Heart left ventricle (tissue), 16 donors: ENCODE results near the gene B3GAT3. TPM values are rescaled to one million over a fixed set of nuclear protein-coding genes. Genes with fewer than 3 reads are reported as not detected.

Source experiments
- ATAC-seq, 4 donors: fragments of 200-7000 bp; cut with Tn5 transposase; one replicate each; pipeline ENCODE4 v1.9.1; 2020 to 2022; ENCODE audit warnings: moderate library complexity in 4 of 4, mild to moderate bottlenecking in 3 of 4, moderate number of reproducible peaks in 1 of 4
- DNase-seq, 5 donors: peaks; one replicate each; pipeline ENCODE4 v3.0.0-alpha.2; 2020
- H3K27ac ChIP-seq, 12 donors: fragments of 200-600 bp; sonication (generic) in 4 of 12; one replicate each; pipeline versions ENCODE4 v1.5.0 to v1.8.0; 2016 to 2022; ENCODE audit warnings: mild to moderate bottlenecking in 2 of 12
- H3K27me3 ChIP-seq, 9 donors: fragments of 200-600 bp; sonication (generic) in 2 of 9; one replicate each; pipeline versions ENCODE4 v1.5.1 to v1.8.0; 2016 to 2022; ENCODE audit warnings: mild to moderate bottlenecking in 3 of 9
- H3K36me3 ChIP-seq, 9 donors: fragments of 200-600 bp; sonication (generic) in 2 of 9; one replicate each; pipeline versions ENCODE4 v1.5.0 to v1.8.0; 2018 to 2022; ENCODE audit warnings: mild to moderate bottlenecking in 2 of 9
- H3K4me1 ChIP-seq, 12 donors: fragments of 200-600 bp; sonication (generic) in 4 of 12; one replicate each; pipeline versions ENCODE4 v1.5.0 to v1.8.0; 2016 to 2022; ENCODE audit warnings: mild to moderate bottlenecking in 3 of 12
- H3K4me3 ChIP-seq, 12 donors: fragments of 200-600 bp; sonication (generic) in 4 of 12; one replicate each; pipeline versions ENCODE4 v1.5.0 to v1.8.0; 2017 to 2022; ENCODE audit warnings: mild to moderate bottlenecking in 9 of 12, moderate library complexity in 4 of 12
- H3K9me3 ChIP-seq, 12 donors: fragments of 200-600 bp; sonication (generic) in 4 of 12; one replicate each; pipeline versions ENCODE4 v1.5.0 to v1.8.0; 2016 to 2022; ENCODE audit warnings: mild to moderate bottlenecking in 1 of 12
- CTCF ChIP-seq, 12 donors: fragments of 200-600 bp; sonication (generic) in 4 of 12; IDR thresholded peaks; one replicate each; pipeline versions ENCODE4 v1.5.0 to v1.8.0; 2018 to 2022; ENCODE audit warnings: antibody characterized with exemption in 12 of 12, mild to moderate bottlenecking in 5 of 12
- POLR2A ChIP-seq, 2 donors: fragments of 450-650 bp; IDR thresholded peaks; one replicate each; pipeline ENCODE4 v1.6.1; 2017; ENCODE audit warnings: antibody characterized with exemption in 2 of 2, mild to moderate bottlenecking in 2 of 2, moderate library complexity in 2 of 2
- WGBS, 4 donors: extraction: QIAGEN DNeasy Blood & Tissue Kit in 2 of 4; methylation state at CpG; one replicate each; pipeline versions ENCODE4 v1.1.5 to v1.1.7; 2013 to 2018; 5-methylcytosine and 5-hydroxymethylcytosine counted together
- intact Hi-C, 10 donors: fragments of 100-400 bp; cut with DNase I; formaldehyde crosslinking; loops; one replicate each; pipeline versions ENCODE4 v1.11.1 to v1.14.2; 2022
- polyA plus RNA-seq, 2 donors: library from polyadenylated mRNA; stranded (reverse); fragments of 200-250 nt; gene quantifications; one replicate each; pipeline ENCODE4 v1.2.3, GENCODE V29; 2013
- total RNA-seq, 9 donors: library from RNA; depleted of rRNA in 2 of 9; stranded (reverse); fragments of >200 nt in 2 of 9; fragmentation: NEBNext Ultra II Directional in 3 of 9; extraction: Animal tissue kit (Norgen Biotek cat#: 25700) in 3 of 9; gene quantifications; one replicate each; pipeline versions ENCODE4 v1.1.0 to v1.2.4, GENCODE V29; 2016 to 2023
- donor health status: ischemic (EF 13 %, LVEDD 7.1; RV severe dilation, severe dysfunction).
- donor health status: healthy with polysubstance abuse.
- donor health status: DM: no; HTN: yes; CAD: no.
- donor health status: DM: no; HTN: no; CAD: no.
- donor health status: ischemic (EF 25% LVEDD 6.9; RV normal size, moderate dysfunction).
- donor health status: ischemic (EF 25% LVEDD 5.7; RV mildly dilated, moderate dysfunction).
- donor health status: healthy.
- donor health status: DM: yes; HTN: yes; CAD: no.
- donor health status: ischemic (EF 35%, LVEDD 5.7; RV mildly dilated, moderate dysfunction).
- donor health status: nonischemic (EF 11% LVEDD 7.7; RV severe dilation, severe dysfunction).
- donor health status: DM: yes; HTN: yes; CAD: no.
- donor health status: PGD.
- donor health status: ischemic (EF 29% LVEDD 5.4; RV normal size, mild dysfunction).
- donor health status: nonischemic (EF 23%, LVEDD 6.1; RV moderate dilation, normal function).

Gene B3GAT3
- total and polyA plus RNA-seq, 11 donors = 9.2 to 38.1 (median 13.1) TPM

- DNase-seq (no peak), ATAC-seq (no peak)
- Histone ChIP-seq H3K9me3 (no peaks in the 10 kb centered on the region), H3K27ac (no peak overlapping the region), H3K4me1 (peaks cover 0 to 36% (median 22%) of the 10 kb centered on the region in 12 donors), H3K4me3 (no peak overlapping the region), H3K27me3 (no peaks in the 10 kb centered on the region), H3K36me3 (peaks cover 0 to 53% (median 45%) of the 10 kb centered on the region in 9 donors)
- 81 to 87% (median 85%) methylated on average over 8 of the region's 8 CpGs for WGBS, 4 donors
- TF ChIP-seq POLR2A (IDR thresholded peaks at IDR 0.05) (no peak), CTCF (IDR thresholded peaks at IDR 0.05) (no peak)
- intact Hi-C loops = no loop called here
Observed at GRCh38 chr11:62644220-62644619, 22.4 kb upstream of the B3GAT3 start.

GRCh38 chr11:62632492-62632891, 10.7 kb upstream of the B3GAT3 start:
- TF ChIP-seq CTCF (IDR thresholded peaks at IDR 0.05) (no peak), POLR2A (IDR thresholded peaks at IDR 0.05) (no peak)
- intact Hi-C loops = no loop called here
- peaks cover 7 to 100% (median 100%) of the 10 kb centered on the region in 9 donors for H3K36me3 ChIP-seq
- WGBS, 4 donors = 57 to 71% (median 64%) methylated on average over 3 to 6 of the region's 6 CpGs
- H3K9me3 ChIP-seq = no peaks in the 10 kb centered on the region
- peak in 1 of 5 donors; percentile 21 for DNase-seq
- peaks cover 0 to 5% (median 0%) of the 10 kb centered on the region in 12 donors for H3K4me1 ChIP-seq
- no peaks in the 10 kb centered on the region for H3K27me3 ChIP-seq
- H3K27ac ChIP-seq = no peak overlapping the region
- no peak overlapping the region for H3K4me3 ChIP-seq
- peak in 1 of 4 donors; percentile 72 for ATAC-seq

GRCh38 chr11:62627713-62628112, 5.9 kb upstream of the B3GAT3 start:
- H3K36me3 ChIP-seq = peaks cover 6 to 84% (median 79%) of the 10 kb centered on the region in 9 donors
- DNase-seq = peak in 1 of 5 donors; percentile 25
- no peaks in the 10 kb centered on the region for H3K9me3 ChIP-seq
- H3K4me1 ChIP-seq = peaks cover 0 to 4% (median 0%) of the 10 kb centered on the region in 12 donors
- WGBS, 4 donors = 75 to 85% (median 80%) methylated on average over 3 of the region's 3 CpGs
- intact Hi-C loops = no loop called here
- no peaks in the 10 kb centered on the region for H3K27me3 ChIP-seq
- no peak overlapping the region for H3K4me3 ChIP-seq
- TF ChIP-seq POLR2A (IDR thresholded peaks at IDR 0.05) = no peak
- no peak for TF ChIP-seq CTCF (IDR thresholded peaks at IDR 0.05)
- no peak for ATAC-seq
- no peak overlapping the region for H3K27ac ChIP-seq

GRCh38 chr11:62622476-62623089, 797 bp upstream of the B3GAT3 start:
- peaks cover 2 to 43% (median 35%) of the 10 kb centered on the region in 9 donors for H3K36me3 ChIP-seq
- H3K27me3 ChIP-seq = no peaks in the 10 kb centered on the region
- H3K9me3 ChIP-seq = no peaks in the 10 kb centered on the region
- intact Hi-C loops = loop anchor here in 1 of 10 donors (1.0 kb wide), 1 partner anchor 24 kb away; the partner anchor contains the start of gene GANAB
- DNase-seq (no peak), ATAC-seq (no peak)
- H3K4me3 ChIP-seq = peak overlapping the region in 10 of 12 donors; percentile 64 to 94 (median 80)
- 80 to 87% (median 83%) methylated on average over 7 of the region's 7 CpGs for WGBS, 4 donors
- peak overlapping the region in 11 of 12 donors; percentile 77 to 96 (median 88) for H3K27ac ChIP-seq
- TF ChIP-seq CTCF (IDR thresholded peaks at IDR 0.05) (no peak), POLR2A (IDR thresholded peaks at IDR 0.05) (no peak)
- H3K4me1 ChIP-seq = peaks cover 0 to 28% (median 14%) of the 10 kb centered on the region in 12 donors
